Activated naive CD4-positive, alpha-beta T cell treated with anti-CD3 and anti-CD28 coated beads, Interleukin-2, amount 50 U/mL, for 16 hours (primary cell): ENCODE results near the gene PPP1R2B.
"Not testable (repeated sequence)": the region's sequence is repeated elsewhere in the genome, so short reads cannot be mapped to it uniquely, and the experiment has no call there.

ENCODE experiments used
- DNase-seq: peaks from one replicate; pipeline ENCODE4 v3.0.0-alpha.2; 2020

PPP1R2B gene

DNA sequence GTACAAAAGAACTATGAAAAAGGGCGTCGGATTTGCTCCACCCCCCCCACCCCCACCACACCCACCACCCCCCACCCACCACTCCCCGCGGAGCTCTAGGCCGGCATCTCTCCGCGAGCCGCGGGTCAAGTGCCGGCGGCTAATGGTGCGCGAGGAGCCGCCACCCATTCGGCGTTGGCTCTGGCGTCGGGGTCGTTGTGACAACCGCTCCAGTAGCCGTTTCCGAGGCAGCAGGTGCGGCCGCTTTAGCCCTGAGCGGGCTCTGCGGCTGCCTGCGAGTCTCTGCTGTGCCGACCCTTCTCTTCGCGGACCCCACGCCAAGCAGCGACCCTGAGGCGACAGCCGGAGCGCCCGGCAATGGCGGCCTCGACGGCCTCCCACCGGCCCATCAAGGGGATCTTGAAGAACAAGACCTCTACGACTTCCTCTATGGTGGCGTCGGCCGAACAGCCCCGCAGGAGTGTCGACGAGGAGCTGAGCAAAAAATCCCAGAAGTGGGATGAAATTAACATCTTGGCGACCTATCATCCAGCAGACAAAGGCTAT is at the start of gene PPP1R2B:
PPP1R2B (plus strand) TSS at position 90 of the 546 bp plus-strand sequence; CDS start at position 358, 268 bp downstream.
- no peak for DNase-seq

DNA sequence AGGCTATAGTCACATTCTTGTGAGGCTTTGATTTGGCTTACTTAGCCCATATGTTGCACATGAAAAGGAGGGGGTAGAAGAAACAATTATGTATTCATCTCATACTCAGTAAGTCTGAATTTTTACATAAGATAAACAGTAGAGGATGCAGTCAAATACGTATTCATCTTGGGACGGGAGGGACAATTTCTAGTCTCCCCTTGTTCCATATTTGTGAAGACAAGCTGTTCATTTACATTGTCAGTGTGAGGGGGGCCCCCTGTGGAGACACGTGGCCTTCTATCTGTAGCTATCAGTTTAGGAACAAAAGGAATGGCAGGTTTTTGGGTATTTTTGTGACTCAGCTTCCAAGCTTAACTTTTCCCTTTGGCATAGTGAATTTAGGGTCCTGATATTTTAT is 49.2 kb upstream of the PPP1R2B start:
- no peak for DNase-seq

DNA sequence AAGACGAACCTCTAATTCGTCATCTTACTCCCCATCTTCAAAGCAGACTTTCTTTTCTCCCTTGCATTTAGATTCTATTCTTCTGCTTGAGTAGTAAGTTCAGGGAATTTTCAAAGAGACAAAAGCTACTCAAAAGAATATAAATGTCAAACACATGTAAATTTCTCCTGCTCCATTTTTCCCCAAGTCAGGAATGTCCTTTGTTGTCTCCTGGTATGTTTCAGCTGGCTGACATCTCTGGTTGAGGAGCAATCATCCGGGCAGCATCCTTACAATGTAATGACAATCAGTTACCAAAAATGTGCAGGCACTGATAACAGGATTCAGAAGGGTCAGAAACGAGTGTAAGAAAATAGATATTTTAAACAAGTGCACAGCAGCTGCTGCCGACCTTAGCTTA is 47.6 kb upstream of the PPP1R2B start:
- DNase-seq, result no peak

DNA sequence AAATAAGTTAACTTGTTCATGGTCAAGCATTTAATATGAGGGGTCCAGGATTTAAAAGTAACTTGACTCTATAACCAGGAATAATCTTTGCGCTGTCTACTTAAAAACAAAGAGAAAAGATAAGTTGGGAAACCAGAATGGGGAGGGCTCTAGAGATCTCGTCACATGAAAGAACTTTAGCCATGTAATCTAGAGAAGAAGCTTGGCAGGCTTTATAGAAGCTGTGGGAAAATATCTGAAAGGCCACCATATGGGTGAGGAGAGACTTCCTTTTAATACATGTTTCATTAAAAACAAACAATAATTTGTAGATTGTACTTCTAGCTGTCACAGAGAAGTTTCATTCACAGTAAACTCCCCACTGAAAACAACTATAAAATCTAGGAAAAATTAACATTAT is 46.7 kb upstream of the PPP1R2B start:
- DNase-seq, result no peak

DNA sequence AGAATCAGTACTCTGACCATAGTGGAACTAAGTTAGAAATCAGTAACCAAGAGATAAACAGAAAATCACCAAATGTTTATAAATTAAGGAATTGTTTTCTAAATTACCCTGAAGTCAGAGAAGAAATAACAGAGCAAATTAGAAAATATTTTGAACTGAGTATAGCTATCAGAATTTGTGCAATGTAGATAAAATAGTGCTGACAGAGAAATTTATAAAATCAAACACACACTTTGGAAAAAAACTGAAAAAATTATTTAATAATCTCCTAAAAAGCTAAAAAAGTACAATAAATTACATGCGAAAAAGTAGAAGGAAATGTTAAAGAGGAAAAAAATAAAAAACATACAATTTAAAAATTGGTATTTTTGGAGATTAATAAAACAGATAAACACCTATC is 37.1 kb upstream of the PPP1R2B start:
- no peak for DNase-seq

DNA sequence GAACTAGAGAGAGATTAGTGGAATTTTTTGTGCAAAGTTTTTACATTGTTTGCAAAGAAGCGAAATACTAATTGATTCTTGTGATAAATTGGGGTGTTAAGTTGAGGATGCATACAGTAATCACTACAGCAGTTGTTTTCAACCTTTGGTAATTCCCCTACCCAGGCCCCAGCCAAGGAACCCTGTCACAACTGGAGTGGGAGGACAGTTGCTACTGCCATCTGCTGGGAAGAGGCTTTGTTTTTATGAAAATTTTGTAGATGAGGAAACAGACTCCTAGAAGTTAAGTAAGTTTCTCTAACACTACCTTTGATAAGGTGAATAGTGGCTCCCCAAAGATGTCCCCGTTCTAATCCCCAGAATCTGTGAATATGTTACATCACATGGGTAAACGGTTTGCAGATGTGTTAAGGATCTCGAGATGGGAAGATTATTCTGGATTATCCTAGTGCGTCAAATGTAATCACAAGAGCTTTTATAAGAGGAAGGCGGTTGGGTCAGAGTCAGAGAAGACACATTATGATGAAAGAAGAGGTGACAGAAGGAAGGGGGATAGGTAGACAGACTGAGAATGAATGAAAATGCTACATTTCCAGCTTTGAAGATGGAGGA is 34.0 kb upstream of the PPP1R2B start:
- DNase-seq, result peak; percentile 34

DNA sequence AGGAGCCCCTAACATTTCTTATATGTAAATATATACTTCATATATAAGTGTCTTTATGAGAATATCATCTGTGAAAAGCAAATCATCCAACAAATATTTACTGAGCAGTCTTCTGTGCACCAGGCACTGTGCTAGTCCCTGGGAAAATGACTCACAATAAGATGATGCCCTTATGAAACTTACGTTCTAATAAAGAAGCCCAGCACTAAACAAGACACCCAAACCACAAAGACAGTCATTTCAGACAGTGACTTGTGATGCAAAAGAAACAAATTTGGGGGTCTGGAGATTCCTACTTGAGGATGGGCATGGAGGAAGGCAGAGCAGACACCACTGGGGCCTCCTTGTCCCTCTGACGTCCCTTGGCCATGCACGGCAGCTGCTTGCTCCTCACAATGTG is 30.6 kb upstream of the PPP1R2B start:
- DNase-seq, result no peak

DNA sequence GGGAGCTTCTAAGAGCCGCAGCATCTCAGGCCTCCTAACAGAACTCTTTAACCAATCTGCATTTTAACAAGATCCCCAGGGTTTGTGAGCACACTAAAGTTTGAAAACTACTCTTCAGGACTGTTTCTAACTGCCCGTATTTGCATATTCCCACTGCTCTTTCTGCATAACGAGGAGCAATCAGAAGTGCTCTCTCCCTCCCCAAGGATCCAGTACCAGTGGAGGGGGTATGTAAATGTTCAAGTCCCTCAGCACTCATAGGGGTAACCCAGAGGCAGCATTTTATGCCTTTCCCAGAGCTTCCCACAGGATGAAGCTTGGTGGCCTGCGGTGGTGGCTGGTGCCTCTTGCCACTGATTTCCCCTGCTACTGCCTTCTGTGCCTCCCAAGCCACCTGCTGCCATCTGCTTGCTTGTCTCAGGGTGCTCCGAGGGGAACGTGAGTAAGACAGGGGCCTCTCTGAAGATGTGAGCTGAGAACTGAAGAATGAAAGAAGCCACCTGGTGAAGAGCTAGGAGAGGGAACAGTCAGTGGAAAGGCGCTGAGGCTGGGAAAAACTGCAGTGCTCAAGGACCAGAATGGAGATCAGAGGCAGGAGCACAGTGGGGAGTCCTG is 30.0 kb upstream of the PPP1R2B start:
- DNase-seq, result no peak

DNA sequence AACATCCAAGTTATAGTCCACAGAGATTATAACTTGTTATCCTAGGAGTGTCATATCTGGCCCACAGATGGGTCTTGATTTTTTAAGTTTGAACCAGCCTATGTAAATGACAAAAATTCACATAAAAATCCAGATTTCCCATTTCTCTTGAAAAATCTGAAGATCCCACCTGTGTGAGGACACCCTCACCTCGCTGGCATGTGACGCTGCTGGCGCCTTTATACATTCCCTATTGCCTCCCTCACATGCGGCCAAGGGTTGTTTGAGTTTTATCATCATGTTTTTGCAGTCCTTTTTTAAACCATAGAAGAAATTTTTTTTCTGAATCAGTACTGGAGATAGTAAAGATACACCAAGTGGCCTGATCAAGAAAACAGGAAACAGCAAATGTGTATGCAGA is 25.9 kb upstream of the PPP1R2B start:
- DNase-seq, result no peak

DNA sequence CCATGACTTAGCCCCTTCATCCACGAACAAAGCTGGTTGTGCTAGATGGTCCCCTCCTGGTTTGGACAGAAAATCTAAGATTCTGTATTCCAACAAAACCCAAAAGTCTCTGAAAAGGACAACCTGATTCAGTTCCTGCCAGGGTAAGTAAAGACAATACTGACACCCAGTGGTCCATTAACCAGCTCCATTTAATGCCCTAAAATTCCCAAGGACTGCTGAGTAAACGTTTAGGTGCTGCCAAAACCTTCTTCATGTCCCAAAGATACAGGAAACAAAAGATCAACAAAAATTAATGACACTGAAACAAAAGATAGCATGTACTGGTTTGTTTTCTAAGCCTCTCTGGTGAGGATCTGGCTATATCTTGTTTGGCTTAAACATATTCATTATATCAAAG is 25.3 kb upstream of the PPP1R2B start:
- DNase-seq, result no peak

DNA sequence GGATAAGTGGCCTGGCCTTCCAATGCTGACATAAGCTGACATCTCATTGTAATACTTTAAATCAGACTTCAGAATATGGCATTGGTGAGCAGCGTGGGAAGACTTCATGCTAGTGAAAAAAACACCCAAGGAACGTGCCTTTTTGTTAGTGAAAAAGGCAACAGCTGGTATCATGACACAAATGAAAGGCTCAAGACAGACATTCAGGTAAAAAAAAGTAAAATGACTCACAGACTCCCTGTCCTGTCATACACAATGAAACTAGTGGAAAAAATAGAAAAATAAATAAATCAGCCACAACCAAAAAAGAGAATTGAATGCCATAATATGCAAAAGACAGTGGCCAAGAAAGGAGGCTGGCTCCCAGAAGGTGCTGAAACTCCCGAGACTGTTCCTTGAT is 24.4 kb upstream of the PPP1R2B start:
- no peak for DNase-seq

DNA sequence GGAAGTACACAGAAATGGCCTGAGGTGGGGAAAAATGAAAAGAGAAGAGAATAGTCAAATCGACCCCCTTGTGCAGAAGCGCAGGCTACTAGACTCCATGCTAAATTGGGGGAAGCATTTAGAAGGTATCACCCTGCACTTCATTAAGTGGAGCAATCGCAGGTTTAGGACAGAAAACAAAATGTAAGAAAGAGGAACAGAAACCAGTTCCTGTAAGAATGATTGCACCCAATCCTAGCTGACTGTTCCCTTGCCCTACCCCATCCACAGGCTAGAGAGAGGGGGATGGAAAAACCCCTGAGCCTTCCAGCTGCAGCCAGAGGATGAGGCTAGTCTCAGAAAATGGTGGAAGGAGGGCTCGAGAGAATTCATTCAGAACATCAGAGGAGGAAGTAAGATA is 23.9 kb upstream of the PPP1R2B start:
- DNase-seq, result no peak

DNA sequence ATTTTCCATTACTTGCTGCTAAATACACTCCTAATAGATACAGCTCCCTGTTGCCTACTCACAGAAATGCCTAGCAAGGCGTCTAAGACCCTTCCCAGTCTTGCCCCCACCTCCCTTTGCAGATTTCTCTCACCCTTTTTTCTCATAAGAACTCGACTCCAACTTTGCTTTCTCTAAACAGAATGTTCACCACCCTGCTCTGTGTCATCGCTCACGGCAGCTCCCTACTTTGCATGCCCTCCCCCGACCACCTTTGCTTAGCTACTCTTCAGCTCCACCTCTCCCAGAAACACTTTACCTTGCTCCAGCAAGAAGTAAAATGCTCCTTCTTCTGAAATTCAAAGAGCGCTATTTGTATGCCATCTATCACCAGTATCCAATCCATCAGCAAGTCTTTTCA is 15.2 kb upstream of the PPP1R2B start:
- DNase-seq, result no peak

DNA sequence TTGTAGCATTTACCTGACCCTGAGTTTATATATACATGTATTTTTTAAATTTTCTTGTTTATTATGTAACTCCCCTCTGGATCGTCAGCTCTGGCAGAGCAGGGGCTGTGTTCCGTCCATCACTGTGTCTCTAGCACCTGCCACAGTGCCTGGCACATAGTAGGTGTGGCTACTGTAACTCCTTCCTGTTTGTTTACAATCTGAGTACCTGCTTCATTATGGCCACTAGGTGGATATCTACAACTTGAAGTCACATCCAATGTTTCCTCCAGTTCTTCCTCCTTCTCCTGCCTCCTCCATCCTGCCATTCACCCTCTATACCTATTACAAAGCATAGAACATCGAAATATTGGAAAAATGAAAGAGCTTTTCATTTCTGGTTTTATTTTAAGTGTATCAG is 14.2 kb upstream of the PPP1R2B start:
- no peak for DNase-seq

DNA sequence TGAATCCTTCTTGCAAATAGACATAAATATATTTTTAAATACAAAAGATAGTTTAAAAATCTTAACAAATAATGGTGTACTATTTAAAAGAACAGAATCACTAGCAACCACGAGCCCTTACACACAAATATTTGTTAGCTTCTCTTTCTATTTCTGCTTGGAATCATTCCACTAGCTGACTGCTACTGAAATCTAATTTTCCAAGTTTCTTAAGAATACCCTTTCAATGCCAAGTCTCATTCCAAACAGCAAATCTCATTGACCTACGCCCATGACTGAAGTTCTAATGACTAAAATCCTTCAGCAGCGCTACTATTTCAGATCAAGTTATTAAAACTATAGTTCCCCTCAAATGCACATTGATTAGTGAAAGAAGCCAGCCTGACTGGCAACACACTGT is 13.2 kb upstream of the PPP1R2B start:
- no peak for DNase-seq

DNA sequence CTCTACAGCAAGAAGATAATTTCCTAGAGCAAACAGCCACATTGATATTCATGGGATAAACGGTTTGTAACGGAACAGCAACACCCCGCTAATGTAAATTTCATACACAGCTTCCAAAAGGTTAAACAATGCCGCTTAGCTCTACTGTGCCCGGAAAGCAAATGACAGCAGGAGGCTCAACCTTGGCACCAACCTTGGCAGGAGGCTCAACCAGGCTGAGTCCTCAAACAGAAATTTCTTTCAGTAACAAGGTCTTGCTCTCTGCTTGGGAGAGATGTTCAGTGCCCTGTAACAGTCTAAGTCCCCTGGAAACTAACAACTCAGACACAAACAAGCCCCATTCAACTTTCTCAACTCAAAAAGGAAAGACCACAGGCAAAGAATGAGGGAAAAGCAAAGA is 11.1 kb upstream of the PPP1R2B start:
- DNase-seq, result no peak

DNA sequence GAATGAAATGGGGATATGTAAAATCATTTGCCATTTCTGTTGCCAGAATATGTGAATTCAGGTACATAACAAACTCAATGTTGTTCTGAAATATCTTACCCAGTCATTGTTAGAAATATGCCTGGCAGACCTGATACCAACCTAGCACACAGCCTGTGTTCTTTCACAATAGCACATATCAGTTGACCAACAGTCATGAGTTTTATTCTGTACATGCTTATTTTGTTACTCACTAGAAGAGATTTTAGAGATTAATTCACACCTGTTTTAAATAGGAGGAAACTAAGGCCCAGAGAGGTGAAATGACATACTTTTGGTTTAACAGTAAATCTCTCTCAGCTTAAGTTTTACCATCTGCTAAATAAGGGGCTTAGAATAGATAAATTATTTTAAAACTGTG is 8.4 kb upstream of the PPP1R2B start:
- DNase-seq, result no peak

DNA sequence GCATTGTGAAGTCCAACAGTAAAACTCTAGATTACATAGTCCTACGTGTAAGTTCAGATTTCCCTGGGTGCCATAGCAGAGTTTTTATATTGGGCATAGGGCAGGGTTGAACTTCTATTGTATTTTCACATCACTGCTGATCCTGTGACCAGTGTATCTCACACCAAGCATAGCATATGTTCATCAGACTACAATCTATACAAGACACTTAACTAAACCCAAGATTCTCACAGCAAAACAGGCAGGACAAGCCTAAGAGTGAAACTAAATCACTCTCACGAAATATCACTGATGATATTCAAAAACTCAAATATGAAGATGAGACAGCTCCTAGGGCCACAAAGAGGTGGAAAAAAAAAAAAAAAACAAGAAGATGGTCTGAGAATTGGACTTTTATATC is 3.2 kb upstream of the PPP1R2B start:
- no peak for DNase-seq

DNA sequence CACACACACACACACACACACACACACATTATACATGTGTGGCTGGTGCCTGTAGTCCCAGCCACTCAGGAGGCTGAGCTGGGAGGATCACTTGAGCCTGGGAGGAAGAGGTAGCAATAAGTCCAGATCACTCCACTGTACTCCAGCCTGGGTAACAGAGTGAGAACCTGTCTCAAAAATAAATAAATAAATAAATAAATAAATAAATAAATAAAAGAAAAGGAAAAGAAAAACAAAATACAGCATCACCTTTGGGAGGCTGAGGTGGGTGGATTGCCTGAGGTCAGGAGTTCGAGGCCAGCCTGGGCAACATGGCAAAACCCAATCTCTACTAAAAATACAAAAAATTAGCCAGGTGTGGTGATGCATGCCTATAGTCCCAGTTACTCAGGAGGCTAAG is 1.6 kb upstream of the PPP1R2B start:
- not testable (repeated sequence) for DNase-seq

DNA sequence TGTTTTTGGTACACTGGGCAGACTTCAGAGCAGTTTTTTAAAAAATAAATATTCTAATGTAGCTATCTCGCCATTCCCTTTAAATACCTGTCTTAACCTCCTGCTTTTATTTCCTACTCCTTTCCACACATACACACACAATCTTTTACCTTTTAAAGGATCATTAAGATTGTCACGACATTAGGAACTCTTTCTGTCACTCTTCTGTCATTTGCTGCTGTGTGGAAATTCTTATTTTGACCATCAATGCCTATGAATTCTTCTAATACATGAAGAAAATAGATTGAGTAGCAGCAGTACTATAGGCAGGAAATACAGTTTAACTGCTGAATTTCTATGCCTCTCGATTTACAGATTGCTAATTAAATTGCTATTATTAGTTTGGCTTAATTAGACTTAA is 1.8 kb downstream of the PPP1R2B start:
- no peak for DNase-seq

DNA sequence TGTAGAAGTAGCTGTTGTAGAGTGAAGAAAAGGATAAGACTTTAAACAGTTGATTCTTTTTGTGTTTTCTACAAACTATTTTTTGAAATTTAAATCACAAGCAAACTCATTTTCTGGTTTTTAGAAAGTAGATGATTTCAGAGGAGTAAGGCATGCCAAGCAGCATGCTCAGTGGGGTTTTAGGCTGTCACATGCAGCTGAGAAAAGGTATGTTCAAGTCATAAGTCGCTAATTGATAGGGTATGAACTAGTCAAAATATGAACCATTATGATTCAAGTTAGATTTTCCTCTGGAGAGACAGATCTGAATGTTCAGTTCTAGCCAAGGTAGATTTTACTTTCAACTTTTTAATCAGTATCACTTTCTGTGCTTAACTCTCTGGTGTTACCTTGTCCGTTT is 3.0 kb downstream of the PPP1R2B start:
- not testable (repeated sequence) for DNase-seq

DNA sequence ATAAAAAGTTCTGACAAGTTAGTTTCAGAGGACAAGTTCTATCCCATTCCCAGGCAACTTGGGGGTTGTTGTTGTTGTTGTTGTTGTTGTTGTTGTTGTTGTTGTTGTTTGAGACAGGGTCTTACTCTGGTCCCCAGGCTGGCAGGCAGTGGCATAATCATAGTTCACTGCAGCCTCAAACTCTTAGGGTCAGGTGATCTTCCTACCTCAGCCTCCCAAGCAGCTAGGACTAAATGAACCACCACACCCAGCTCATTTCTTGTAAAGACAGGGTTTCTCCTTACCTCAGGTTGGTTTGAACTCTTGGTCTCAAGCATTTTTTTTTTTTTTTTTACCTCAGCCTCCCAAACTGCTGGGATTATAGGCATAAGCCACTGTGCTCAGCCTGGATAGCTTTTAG is 15.3 kb downstream of the PPP1R2B start:
- DNase-seq, result no peak

DNA sequence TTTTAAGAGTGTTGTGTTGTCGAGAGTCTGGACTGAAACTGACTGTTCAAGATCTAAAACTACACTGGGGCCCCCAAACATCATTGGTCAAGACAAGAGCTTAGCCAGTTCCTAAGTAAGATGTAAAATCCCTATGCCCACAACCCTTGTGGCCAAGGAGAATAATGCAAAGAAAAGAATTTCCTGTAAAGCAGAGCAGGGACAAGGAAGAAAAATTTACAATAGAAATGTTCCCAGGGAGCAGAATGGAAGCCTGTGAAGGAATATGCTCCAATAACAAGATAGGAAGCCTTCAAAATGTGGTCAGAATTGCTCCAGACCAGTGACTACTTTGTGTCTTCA is 20.4 kb downstream of the PPP1R2B start:
- no peak for DNase-seq

DNA sequence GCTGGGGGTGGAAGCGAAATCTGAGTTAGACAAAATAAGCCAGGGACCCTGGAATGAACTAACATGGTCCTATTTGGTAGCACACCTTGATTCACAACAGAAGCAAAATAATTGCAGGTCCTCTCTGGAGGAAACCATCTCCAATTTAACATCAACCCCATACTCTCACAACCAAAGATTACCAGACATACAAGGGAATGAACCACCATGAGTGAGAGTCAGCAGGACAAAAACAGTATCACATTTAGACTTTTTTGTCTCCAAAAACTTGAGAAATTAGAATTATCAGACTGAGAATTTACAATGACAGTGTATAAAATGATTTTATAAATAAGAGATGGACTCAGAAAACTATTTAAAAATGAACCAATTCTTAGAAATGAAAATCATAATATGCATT is 21.1 kb downstream of the PPP1R2B start:
- no peak for DNase-seq

DNA sequence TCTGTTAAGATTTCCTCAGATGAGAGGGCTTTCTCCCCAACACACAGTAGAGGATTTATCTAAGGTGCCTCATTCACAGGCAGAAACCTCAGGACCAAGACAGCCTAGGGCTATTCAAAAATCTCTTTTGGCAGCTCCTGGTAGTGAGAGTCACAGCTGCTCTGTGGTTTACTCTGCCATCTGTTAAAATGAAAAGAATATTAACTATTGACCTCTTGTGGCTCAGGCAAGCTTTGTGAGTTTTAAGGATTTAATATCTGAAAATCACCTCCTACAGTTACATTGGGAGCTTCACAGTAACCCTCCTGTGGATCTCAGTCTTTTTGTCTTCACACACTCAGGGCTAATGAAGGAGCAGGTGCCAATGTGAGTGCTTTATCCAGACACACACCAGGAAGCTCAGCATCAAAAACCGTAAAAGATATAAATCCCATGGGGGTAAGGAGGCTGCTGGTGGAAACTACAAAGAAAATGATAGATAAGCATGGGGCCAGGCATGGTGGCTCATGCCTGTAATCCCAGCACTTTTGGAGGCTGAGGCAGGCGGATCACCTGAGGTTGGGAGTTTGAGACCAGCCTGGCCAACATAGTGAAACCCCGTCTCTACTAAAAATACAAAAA is 29.7 kb downstream of the PPP1R2B start:
- DNase-seq, result no peak
